ENCODE data around the gene PRSS37.

GRCh38 chr7:141866974-141867373, 25.7 kb upstream of the PRSS37 start:
- TF ChIP-seq CTCF (IDR thresholded peaks at IDR 0.05): no peak
- TF ChIP-seq EP300 (IDR thresholded peaks at IDR 0.05): no peak
- no peak for TF ChIP-seq POLR2A (IDR thresholded peaks at IDR 0.05)

Measured in ovary (tissue), 3 donors.